SU-DHL-6 (cell line): ENCODE measurements around the gene ADPGK.

Source experiments
- H2AFZ ChIP-seq: fragments of 200-600 bp; sonication (generic); 2 replicates; pipeline ENCODE4 v1.6.1; 2014; ENCODE audit warnings: low read depth, mild to moderate bottlenecking, moderate library complexity, mixed read lengths, antibody characterized with exemption, low read length; ENCODE audit not compliant: severe bottlenecking
- H3F3A ChIP-seq: fragments of 200-600 bp; shearing (Covaris generic); 2 replicates; pipeline ENCODE4 v1.6.0; 2016; ENCODE audit warnings: antibody characterized with exemption, mild to moderate bottlenecking; ENCODE audit not compliant: insufficient read depth
- H3K27ac ChIP-seq: fragments of 200-600 bp; sonication (generic); 2 replicates; pipeline ENCODE4 v1.5.1; 2016; ENCODE audit warnings: low read depth, mild to moderate bottlenecking, low read length, moderate library complexity, mixed read lengths
- H3K27me3 ChIP-seq: fragments of 200-600 bp; sonication (generic), shearing (Covaris generic); 2 replicates; pipeline ENCODE4 v1.6.0; 2014; ENCODE audit warnings: mild to moderate bottlenecking, low read length
- H3K36me3 ChIP-seq: fragments of 200-600 bp; sonication (generic); 2 replicates; pipeline ENCODE4 v1.6.1; 2014; ENCODE audit warnings: mild to moderate bottlenecking, low read length, mixed read lengths
- H3K4me2 ChIP-seq: fragments of 300-600, 200-600 bp; shearing (Covaris generic), sonication (generic); 2 replicates; pipeline ENCODE4 v1.6.0; 2014; ENCODE audit warnings: low read length, low read depth, mild to moderate bottlenecking; ENCODE audit not compliant: poor library complexity, severe bottlenecking
- H3K4me3 ChIP-seq: fragments of 200-600 bp; sonication (generic); 2 replicates; pipeline ENCODE4 v1.5.1; 2014; ENCODE audit warnings: antibody characterized with exemption, low read length, mild to moderate bottlenecking, mixed read lengths; ENCODE audit not compliant: insufficient read depth, poor library complexity, severe bottlenecking
- H3K79me2 ChIP-seq: fragments of 200-600 bp; sonication (generic); 2 replicates; pipeline ENCODE4 v1.6.1; 2014; ENCODE audit warnings: mild to moderate bottlenecking, low read length, moderate library complexity; ENCODE audit not compliant: insufficient read depth
- H3K9ac ChIP-seq: fragments of 200-600 bp; sonication (generic); 2 replicates; pipeline ENCODE4 v1.7.0; 2014; ENCODE audit warnings: mild to moderate bottlenecking, low read length
- H3K9me2 ChIP-seq: fragments of 200-600 bp; sonication (generic); replicated peaks from 2 replicates; pipeline ENCODE4 v1.6.1; 2014; ENCODE audit warnings: low read length; ENCODE audit not compliant: insufficient read depth
- H3K9me3 ChIP-seq: fragments of 200-600 bp; sonication (generic); 2 replicates; pipeline ENCODE4 v1.6.1; 2014; ENCODE audit warnings: low read length, mixed read lengths; ENCODE audit not compliant: insufficient read depth
- H4K20me1 ChIP-seq: fragments of 200-600 bp; sonication (generic); 2 replicates; pipeline ENCODE4 v1.6.1; 2014; ENCODE audit warnings: low read depth, mild to moderate bottlenecking, antibody characterized with exemption, low read length, moderate library complexity, mixed read lengths
- CTCF ChIP-seq: fragments of 200-600 bp; sonication (generic); IDR thresholded peaks from one replicate; pipeline ENCODE4 v1.5.1; 2017; ENCODE audit warnings: antibody characterized with exemption, mild to moderate bottlenecking, low read length, moderate library complexity; ENCODE audit not compliant: insufficient read depth, poor library complexity, severe bottlenecking
- EZH2phosphoT487 ChIP-seq: fragments of 200-600 bp; sonication (generic), shearing (Covaris generic); conservative IDR thresholded peaks from 2 replicates; pipeline ENCODE4 v1.6.1; 2018; ENCODE audit warnings: mild to moderate bottlenecking, antibody characterized with exemption, low read length, moderate library complexity, mixed read lengths

The ADPGK gene

DNA sequence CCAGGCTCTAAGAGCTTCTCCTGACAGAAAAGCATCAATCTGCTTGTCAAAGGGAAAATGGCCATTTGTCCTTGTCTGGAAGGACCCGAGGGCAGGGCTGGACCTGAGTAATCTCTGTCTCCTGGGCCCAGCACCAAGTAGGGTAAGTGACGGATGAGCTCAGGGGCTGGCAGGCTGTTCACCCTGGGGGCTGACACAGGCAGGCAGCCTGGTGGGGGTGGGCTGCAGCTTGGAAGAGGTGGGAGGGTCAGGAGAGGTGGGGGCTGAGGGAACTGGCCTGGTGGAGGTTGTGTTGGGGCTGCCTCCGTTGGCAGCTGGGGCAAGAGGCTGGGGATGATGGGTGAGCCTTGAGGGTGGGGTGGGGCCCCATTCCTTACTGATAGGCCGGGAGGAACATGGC lies 42.3 kb upstream of the ADPGK start:
- TF ChIP-seq EZH2phosphoT487 = no peak
- TF ChIP-seq CTCF = no peak
- Histone ChIP-seq H3K4me2 (no peak overlapping the region), H3K27me3 (no peaks in the 10 kb centered on the region), H3K9me3 (no peaks in the 10 kb centered on the region), H2AFZ (no peak overlapping the region), H3K9me2 (no peaks in the 10 kb centered on the region), H3K79me2 (no peaks in the 10 kb centered on the region), H3K36me3 (no peaks in the 10 kb centered on the region), H3F3A (no peaks in the 10 kb centered on the region), H3K9ac (no peak overlapping the region), H4K20me1 (no peaks in the 10 kb centered on the region), H3K4me3 (no peak overlapping the region), H3K27ac (no peak overlapping the region)

DNA sequence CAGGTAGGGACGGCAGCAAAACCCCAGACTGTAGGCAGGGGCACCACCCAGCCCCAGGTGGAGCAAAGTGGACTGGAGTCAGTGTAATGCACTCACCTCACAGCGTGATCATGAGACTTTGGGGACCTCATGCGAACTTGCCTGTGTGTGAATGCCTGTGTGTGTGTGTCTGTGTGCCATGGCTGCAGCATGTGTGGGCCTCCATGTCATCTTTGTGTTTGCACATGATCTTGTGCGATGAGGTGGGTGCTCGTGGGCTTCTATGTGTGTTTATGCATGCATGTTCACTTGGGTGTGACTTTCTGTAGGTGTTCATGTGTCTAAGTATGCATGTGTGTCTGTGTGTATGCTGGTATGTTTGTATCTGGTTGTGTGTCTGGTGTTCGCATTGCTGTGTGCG lies 41.2 kb upstream of the ADPGK start:
- Histone ChIP-seq H3K9ac (no peak overlapping the region), H3K9me2 (no peaks in the 10 kb centered on the region), H3K27me3 (no peaks in the 10 kb centered on the region), H3K27ac (no peak overlapping the region), H4K20me1 (no peaks in the 10 kb centered on the region), H3K4me2 (no peak overlapping the region), H2AFZ (no peak overlapping the region), H3K9me3 (no peaks in the 10 kb centered on the region), H3F3A (no peaks in the 10 kb centered on the region), H3K79me2 (no peaks in the 10 kb centered on the region), H3K36me3 (no peaks in the 10 kb centered on the region), H3K4me3 (no peak overlapping the region)
- no peak for TF ChIP-seq CTCF
- no peak for TF ChIP-seq EZH2phosphoT487

DNA sequence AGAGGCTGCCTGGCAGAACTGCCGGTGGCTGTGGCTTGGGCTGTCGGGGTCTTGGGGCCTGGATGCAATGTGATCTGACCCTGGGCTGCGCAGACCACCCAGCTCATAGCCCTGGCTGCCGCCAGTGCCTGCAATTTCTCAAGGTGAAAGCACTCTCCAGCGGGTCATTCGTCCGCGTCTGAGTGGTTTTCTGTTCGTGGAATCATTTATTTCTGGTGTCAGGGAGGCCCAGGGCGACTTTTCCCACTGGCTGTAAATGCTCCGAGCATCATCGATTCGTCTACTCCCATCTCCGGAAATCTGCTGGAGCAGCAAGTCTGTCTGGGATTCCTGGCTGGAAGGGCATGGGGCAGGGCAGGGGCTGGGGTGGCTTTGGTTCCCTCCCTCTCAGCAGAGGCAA lies 40.6 kb upstream of the ADPGK start:
- TF ChIP-seq CTCF (no peak), EZH2phosphoT487 (no peak)
- H3K27ac ChIP-seq = no peak overlapping the region

DNA sequence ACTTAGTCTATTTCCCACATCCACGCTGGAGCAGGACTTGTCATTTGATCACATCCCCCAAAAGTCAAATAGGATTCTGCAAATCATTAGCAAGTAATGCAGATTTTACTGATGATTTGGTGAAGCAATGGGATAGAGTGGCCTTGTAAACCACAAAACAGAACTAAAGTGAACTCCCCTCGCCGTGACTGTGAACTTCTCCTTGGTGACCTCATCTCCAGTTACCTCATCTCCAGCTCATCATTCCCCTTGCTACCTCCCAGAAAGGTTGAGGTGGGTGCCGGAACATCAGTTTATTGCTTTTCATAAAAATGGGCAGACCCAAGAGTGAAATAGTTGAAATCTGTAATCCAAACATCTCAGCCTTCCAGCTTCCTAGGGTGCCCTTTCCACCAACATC lies 36.7 kb upstream of the ADPGK start:
- Histone ChIP-seq H2AFZ (no peak overlapping the region), H3K9ac (no peak overlapping the region), H3K79me2 (no peaks in the 10 kb centered on the region), H3K4me3 (no peak overlapping the region), H4K20me1 (no peaks in the 10 kb centered on the region), H3K27me3 (no peaks in the 10 kb centered on the region), H3K27ac (no peak overlapping the region), H3F3A (no peaks in the 10 kb centered on the region), H3K9me2 (no peaks in the 10 kb centered on the region), H3K9me3 (no peaks in the 10 kb centered on the region), H3K4me2 (no peak overlapping the region), H3K36me3 (no peaks in the 10 kb centered on the region)
- no peak for TF ChIP-seq EZH2phosphoT487
- TF ChIP-seq CTCF = no peak

More for the DNA sequence above, 40.6 kb upstream of the ADPGK start:
- H2AFZ ChIP-seq = no peak overlapping the region
- no peaks in the 10 kb centered on the region for H3K9me3 ChIP-seq
- no peak overlapping the region for H3K9ac ChIP-seq
- no peak overlapping the region for H3K4me2 ChIP-seq
- H3K4me3 ChIP-seq = no peak overlapping the region
- H3F3A ChIP-seq = no peaks in the 10 kb centered on the region
- no peaks in the 10 kb centered on the region for H3K36me3 ChIP-seq
- no peaks in the 10 kb centered on the region for H3K9me2 ChIP-seq
- no peaks in the 10 kb centered on the region for H4K20me1 ChIP-seq
- H3K27me3 ChIP-seq = no peaks in the 10 kb centered on the region
- H3K79me2 ChIP-seq = no peaks in the 10 kb centered on the region
